Mucosa of gallbladder (tissue), 1 donor: Measurements from ENCODE around the gene PLXNC1. TPM values are rescaled to one million over a fixed set of nuclear protein-coding genes. Genes with fewer than 3 reads are reported as not detected.

Experiments
- DNase-seq: peaks from one replicate; pipeline ENCODE4 v3.0.0-alpha.2; 2020; ENCODE audit warnings: low spot score
- total RNA-seq: library from RNA; stranded (reverse); gene quantifications from one replicate; pipeline ENCODE4 v1.2.1, GENCODE V29; 2021
- donor health status: DM: no; HTN: no; CAD: no.

The PLXNC1 gene
- total RNA-seq, 1 donor from 2014 or later: 17.6 TPM

DNA sequence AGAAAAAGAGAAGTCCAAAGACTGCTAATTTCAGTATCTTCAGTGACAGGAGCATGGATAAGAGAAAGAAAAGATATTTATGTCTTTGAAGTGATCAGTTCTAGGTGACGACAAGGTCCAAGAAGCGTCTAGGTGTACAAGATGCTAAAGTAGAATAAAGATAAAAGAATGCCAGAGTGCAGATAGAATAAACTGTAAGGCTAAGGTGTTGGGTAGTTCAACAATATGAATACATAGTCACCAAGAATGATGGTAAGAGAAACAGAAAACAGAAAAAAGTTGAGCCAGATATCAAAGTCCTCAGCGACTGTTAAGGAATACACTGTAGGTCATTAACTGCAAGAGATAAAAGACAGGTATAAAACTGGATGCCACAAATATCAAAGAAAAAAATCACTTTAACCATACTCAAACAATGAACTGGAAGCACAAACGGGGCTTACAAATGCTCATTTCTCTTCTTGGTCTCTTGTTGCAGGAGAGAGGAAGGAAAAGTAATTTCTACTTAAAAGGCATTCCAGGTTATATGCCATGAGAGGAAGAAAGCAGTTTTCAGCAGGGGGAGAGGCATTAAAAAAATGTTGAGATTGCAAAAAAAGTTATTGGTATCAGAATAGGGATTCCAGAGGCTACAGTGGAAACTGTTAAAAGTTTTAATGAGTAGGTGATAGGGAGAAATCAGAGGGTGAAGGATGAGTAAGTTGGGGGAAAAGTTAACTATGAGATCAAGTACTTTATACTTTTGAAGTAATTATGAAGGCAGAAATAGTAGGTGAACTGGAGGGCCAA lies 189.8 kb downstream of the PLXNC1 start:
- no peak for DNase-seq

DNA sequence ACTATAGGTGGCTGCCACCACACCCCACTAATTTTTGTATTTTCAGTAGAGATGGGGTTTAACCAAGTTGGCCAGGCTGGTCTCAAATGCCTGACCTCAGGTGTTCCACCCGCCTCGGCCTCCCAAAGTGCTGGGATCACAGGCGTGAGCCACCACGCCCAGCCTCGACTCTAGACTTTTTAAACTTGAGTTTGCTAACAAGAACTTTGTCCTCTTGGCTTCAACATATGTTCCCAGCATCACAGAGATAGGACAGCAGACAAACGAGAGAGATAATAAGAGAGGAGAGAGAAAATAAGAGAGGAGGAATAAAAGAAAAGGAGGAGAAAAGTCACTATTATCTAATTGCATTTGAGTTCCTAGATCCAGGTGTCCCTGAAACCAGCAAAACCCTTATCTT lies 192.2 kb downstream of the PLXNC1 start:
- no peak for DNase-seq

DNA sequence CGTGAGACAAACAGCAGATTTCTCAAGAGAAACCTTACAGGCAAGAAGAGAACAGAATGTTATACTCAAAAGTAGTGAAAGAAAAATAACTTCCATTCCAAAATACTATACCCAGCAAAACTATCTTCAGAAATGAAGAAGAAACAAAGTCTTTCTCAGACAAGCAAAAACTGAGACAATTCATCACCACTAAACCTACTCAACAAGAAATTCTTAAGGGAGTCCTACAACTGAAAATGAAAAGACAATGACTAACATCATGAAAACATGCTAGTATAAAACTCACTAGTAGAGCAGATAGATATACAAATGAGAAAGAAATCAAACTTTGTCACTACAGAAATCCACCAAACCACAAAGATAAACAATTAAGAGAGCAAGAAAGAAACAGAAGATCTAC lies 204.8 kb downstream of the PLXNC1 start:
- no peak for DNase-seq
